Cerebellar nuclear complex (tissue), 1 donor: ENCODE measurements around the gene CERS5.
A peak's percentile ranks its signal among the peaks of the same experiment; 100 is the strongest.

Experiments
- DNase-seq, 2 experiments: peaks; one replicate each; lab custom pipeline; 2025; lab: John Stamatoyannopoulos, UW

Gene CERS5

GRCh38 chr12:50167049-50167828 is at the start of gene CERS5:
Gene CERS5 (minus strand): TSS chr12:50167369. CDS start chr12:50167297, 72 bp downstream.
- DNase-seq: peak; percentile 75 to 83

GRCh38 chr12:50215033-50215432 is 47.9 kb upstream of the CERS5 start:
- DNase-seq: no peak

GRCh38 chr12:50214018-50214417 is 46.8 kb upstream of the CERS5 start:
- no peak for DNase-seq

- DNase-seq: no peak
These were observed 46.3 kb upstream of the CERS5 start for GRCh38 chr12:50213439-50213838.

- no peak for DNase-seq
These were observed 44.9 kb upstream of the CERS5 start for GRCh38 chr12:50212071-50212467.

GRCh38 chr12:50211392-50212070 is 44.4 kb upstream of the CERS5 start:
- DNase-seq: no peak

- no peak for DNase-seq
These were observed 40.3 kb upstream of the CERS5 start for GRCh38 chr12:50207424-50207823.

- DNase-seq: no peak
These were observed 38.5 kb upstream of the CERS5 start for GRCh38 chr12:50205648-50206047.

GRCh38 chr12:50203691-50204090 is 36.5 kb upstream of the CERS5 start:
- DNase-seq: no peak

GRCh38 chr12:50201987-50202521 is 34.9 kb upstream of the CERS5 start:
- DNase-seq: no peak

GRCh38 chr12:50200552-50201273 is 33.5 kb upstream of the CERS5 start:
- DNase-seq: no peak

GRCh38 chr12:50198829-50199228 is 31.7 kb upstream of the CERS5 start:
- no peak for DNase-seq

- DNase-seq: no peak
These were observed 30.1 kb upstream of the CERS5 start for GRCh38 chr12:50197297-50197727.

GRCh38 chr12:50196537-50196936 is 29.4 kb upstream of the CERS5 start:
- no peak for DNase-seq

- no peak for DNase-seq
These were observed 28.7 kb upstream of the CERS5 start for GRCh38 chr12:50195832-50196231.

- no peak for DNase-seq
These were observed 25.7 kb upstream of the CERS5 start for GRCh38 chr12:50192908-50193307.

- no peak for DNase-seq
These were observed 25.1 kb upstream of the CERS5 start for GRCh38 chr12:50192236-50192635.

- no peak for DNase-seq
These were observed 23.7 kb upstream of the CERS5 start for GRCh38 chr12:50190859-50191258.

GRCh38 chr12:50188875-50189575 is 21.9 kb upstream of the CERS5 start:
- no peak for DNase-seq

- DNase-seq: no peak
These were observed 21.1 kb upstream of the CERS5 start for GRCh38 chr12:50188241-50188781.

- DNase-seq: no peak
These were observed 20.1 kb upstream of the CERS5 start for GRCh38 chr12:50187084-50187900.
